HCT116 (cell line): ENCODE results near the gene SETD3. TPM values are rescaled to one million over a fixed set of nuclear protein-coding genes. Genes with fewer than 3 reads are reported as not detected.

Experiments used
- ATAC-seq: fragments of 200-7000 bp; cut with Tn5 transposase; 2 replicates; pipeline ENCODE4 v1.9.1; 2020; ENCODE audit warnings: mild to moderate bottlenecking, moderate library complexity
- BruUV-seq: library from RNA; stranded (reverse); fragments of 400-500 nt; replicated peaks from 2 replicates; lab custom pipeline; 2021; lab: Mats Ljungman, UMichigan
- CTCF ChIA-PET: fragments of 300-600 bp; sonication (Branson Sonifier 250); formaldehyde crosslinking; loops from one replicate; lab custom pipeline; 2021; ENCODE audit warnings: antibody characterized with exemption; lab: Charles Lee
- POLR2A ChIA-PET: fragments of 300-600, 350-600 bp; sonication (Branson Sonifier 250); formaldehyde crosslinking; loops from one replicate; lab custom pipeline; 2021; ENCODE audit warnings: antibody characterized with exemption; lab: Charles Lee
- RAD21 ChIA-PET, 2 experiments: fragments of 300-600 bp; sonication (Branson Sonifier 250); formaldehyde crosslinking; loops; one replicate each; lab custom pipeline; 2023; ENCODE audit warnings: low total read pairs in 2 of 2; ENCODE audit not compliant: uncharacterized antibody in 2 of 2, unreplicated experiment in 2 of 2, low non-redundant PET in 1 of 2; lab: Charles Lee
- DNase-seq: peaks from one replicate; pipeline ENCODE4 v3.0.0-alpha.2; 2010; ENCODE audit warnings: low read depth, low spot score
- H2AFZ ChIP-seq: fragments of 200-600 bp; shearing (Covaris generic), sonication (generic); 2 replicates; pipeline ENCODE4 v1.6.1; 2017; ENCODE audit warnings: low read depth, mixed run types, mixed read lengths, antibody characterized with exemption, low read length; ENCODE audit not compliant: poor library complexity, severe bottlenecking
- H3K27ac ChIP-seq: 2 replicates; pipeline ENCODE4 v1.5.1; 2012; ENCODE audit warnings: low read depth, low read length
- H3K27me3 ChIP-seq: fragments of 200-600 bp; sonication (generic); 2 replicates; pipeline ENCODE4 v1.6.1; 2016; ENCODE audit warnings: mixed run types, low read length, mixed read lengths; ENCODE audit not compliant: insufficient read depth
- H3K36me3 ChIP-seq, 2 experiments: fragments of 200-500 bp in 1 of 2; fragments of 200-600 bp in 1 of 2; sonication (Bioruptor generic) in 1 of 2; sonication (generic) in 1 of 2; 2 replicates each; pipeline versions ENCODE4 v1.5.1 to v1.6.1; 2014 to 2016; ENCODE audit warnings: low read length in 2 of 2, inconsistent platforms in 1 of 2, mixed read lengths in 1 of 2, mixed run types in 1 of 2; ENCODE audit not compliant: insufficient read depth in 2 of 2, control insufficient read depth in 1 of 2
- H3K4me1 ChIP-seq, 2 experiments: fragments of 200-600 bp in 1 of 2; sonication (generic) in 1 of 2; 2 replicates each; pipeline versions ENCODE4 v1.5.1 to v1.6.1; 2012 to 2017; ENCODE audit warnings: low read length in 2 of 2, inconsistent platforms in 1 of 2, mild to moderate bottlenecking in 1 of 2, mixed read lengths in 1 of 2, mixed run types in 1 of 2, moderate library complexity in 1 of 2; ENCODE audit not compliant: insufficient read depth in 2 of 2, control insufficient read depth in 1 of 2
- H3K4me2 ChIP-seq: fragments of 200-600 bp; sonication (generic); 2 replicates; pipeline ENCODE4 v1.6.1; 2017; ENCODE audit warnings: mixed run types, low read length, mixed read lengths
- H3K4me3 ChIP-seq, 2 experiments: fragments of 200-600 bp in 1 of 2; sonication (generic) in 1 of 2; replicated peaks in 1 of 2; 2 replicates each; pipeline ENCODE4 v1.5.1; 2011 to 2016; ENCODE audit warnings: low read length in 2 of 2, control low read depth in 1 of 2, low read depth in 1 of 2, mild to moderate bottlenecking in 1 of 2, mixed read lengths in 1 of 2, mixed run types in 1 of 2
- H3K79me2 ChIP-seq: fragments of 200-600 bp; sonication (generic); 2 replicates; pipeline ENCODE4 v1.6.1; 2017; ENCODE audit warnings: mild to moderate bottlenecking, mixed run types, low read length, moderate library complexity, mixed read lengths; ENCODE audit not compliant: insufficient read depth
- H3K9ac ChIP-seq: fragments of 200-600 bp; sonication (generic); 2 replicates; pipeline ENCODE4 v1.6.1; 2016; ENCODE audit warnings: low read length, mixed read lengths
- H3K9me2 ChIP-seq: fragments of 200-600 bp; sonication (generic), shearing (Covaris generic); 2 replicates; pipeline ENCODE4 v1.6.1; 2017; ENCODE audit warnings: mixed run types, mild to moderate bottlenecking, moderate library complexity; ENCODE audit not compliant: insufficient read depth
- H3K9me3 ChIP-seq, 2 experiments: fragments of 200-500 bp in 1 of 2; fragments of 200-600 bp in 1 of 2; sonication (Bioruptor generic) in 1 of 2; sonication (generic) in 1 of 2; 2 replicates each; pipeline ENCODE4 v1.6.1; 2014 to 2017; ENCODE audit warnings: low read length in 2 of 2, mixed read lengths in 2 of 2, inconsistent platforms in 1 of 2, low read depth in 1 of 2, mild to moderate bottlenecking in 1 of 2, mixed run types in 1 of 2, moderate library complexity in 1 of 2; ENCODE audit not compliant: control insufficient read depth in 1 of 2, insufficient read depth in 1 of 2
- H4K20me1 ChIP-seq: fragments of 200-600 bp; sonication (generic), shearing (Covaris generic); 2 replicates; pipeline ENCODE4 v1.6.1; 2017; ENCODE audit warnings: mixed run types, mild to moderate bottlenecking, moderate library complexity; ENCODE audit not compliant: insufficient read depth
- CEBPB ChIP-seq: IDR thresholded peaks from 2 replicates; pipeline ENCODE4 v1.6.1; 2012; ENCODE audit warnings: low read depth
- CTCF ChIP-seq, 3 experiments: fragments of 200-600 bp in 1 of 3; sonication (generic) in 1 of 3; IDR thresholded peaks in 2 of 3; conservative IDR thresholded peaks in 1 of 3; 2 replicates each; pipeline ENCODE4 v1.5.1; 2012 to 2017; ENCODE audit warnings: low read depth in 2 of 3, low read length in 2 of 3, antibody characterized with exemption in 1 of 3, borderline replicate concordance in 1 of 3, control low read depth in 1 of 3, mild to moderate bottlenecking in 1 of 3, mixed read lengths in 1 of 3, mixed run types in 1 of 3, moderate library complexity in 1 of 3; ENCODE audit not compliant: insufficient read depth in 1 of 3
- EGR1 ChIP-seq: IDR thresholded peaks from 2 replicates; pipeline ENCODE4 v1.6.1; 2012; ENCODE audit warnings: low read depth
- EZH2 ChIP-seq: fragments of 200-600 bp; sonication (generic); IDR thresholded peaks from 2 replicates; pipeline ENCODE4 v1.6.1; 2017; ENCODE audit warnings: antibody characterized with exemption, mixed run types
- EZH2phosphoT487 ChIP-seq: fragments of 200-600 bp; IDR thresholded peaks from 2 replicates; pipeline ENCODE4 v1.6.1; 2018; ENCODE audit warnings: antibody characterized with exemption, borderline replicate concordance
- FOSL1 ChIP-seq: IDR thresholded peaks from 2 replicates; pipeline ENCODE4 v1.6.1; 2012; ENCODE audit warnings: low read depth
- RAD21 ChIP-seq: IDR thresholded peaks from 2 replicates; pipeline ENCODE4 v1.6.1; 2012; ENCODE audit warnings: low read depth, mild to moderate bottlenecking
- SP1 ChIP-seq: IDR thresholded peaks from 2 replicates; pipeline ENCODE4 v1.6.1; 2012; ENCODE audit warnings: low read depth
- SRF ChIP-seq: IDR thresholded peaks from 2 replicates; pipeline ENCODE4 v1.6.1; 2012; ENCODE audit warnings: low read depth
- TCF7L2 ChIP-seq: IDR thresholded peaks from 2 replicates; pipeline ENCODE4 v1.7.0; 2011; ENCODE audit warnings: borderline replicate concordance, inconsistent platforms; ENCODE audit not compliant: insufficient read depth, insufficient read length; ENCODE audit errors: extremely low read depth
- ZBTB33 ChIP-seq: IDR thresholded peaks from 2 replicates; pipeline ENCODE4 v1.6.1; 2011; ENCODE audit warnings: mild to moderate bottlenecking, low read length, moderate library complexity; ENCODE audit not compliant: insufficient replicate concordance; ENCODE audit errors: extremely low read depth
- ZNF274 ChIP-seq: fragments of 200-500 bp; sonication (Bioruptor generic); IDR thresholded peaks from 2 replicates; pipeline ENCODE4 v1.6.1; 2014; ENCODE audit warnings: mild to moderate bottlenecking, low read depth, low read length, inconsistent platforms
- intact Hi-C: fragments of 100-400 bp; cut with micrococcal nuclease; formaldehyde crosslinking; loops from 2 replicates; pipeline ENCODE4 v1.10.0; 2022
- total RNA-seq: library from RNA; stranded (reverse); gene quantifications from one replicate; pipeline ENCODE4 v1.2.1, GENCODE V29; 2021; ENCODE audit not compliant: unreplicated experiment

The SETD3 gene
- total RNA-seq, 1 experiment from 2014 or later: 46.6 TPM

- Histone ChIP-seq H3K79me2 (no peaks in the 10 kb centered on the region), H3K9me2 (no peaks in the 10 kb centered on the region), H3K27me3 (0 out of 2 replicates have a peak, but pooled peaks cover 3% of the 10 kb centered on the region), H4K20me1 (no peaks in the 10 kb centered on the region), H3K27ac (no peak overlapping the region), H3K4me3 (no peak overlapping the region), H3K4me2 (peak overlapping the region; percentile 17; the same call in 1 of the 2 replicates), H3K9ac (no peak overlapping the region), H3K36me3 (no peaks in the 10 kb centered on the region), H3K9me3 (no peaks in the 10 kb centered on the region), H3K4me1 (peaks cover 9 to 26% of the 10 kb centered on the region in 2 experiments), H2AFZ (no peak overlapping the region)
- no peak for DNase-seq
- ChIA-PET CTCF (interaction anchor here (5.6 kb wide), 1 partner anchor 10 kb away, joined by 37 read pairs; no protein-coding TSS in a partner anchor), POLR2A (interaction anchor here (1.0 kb wide), 1 partner anchor 11 kb away, joined by 3 read pairs; no protein-coding TSS in a partner anchor), RAD21 (no interaction called here)
- no peak for TF ChIP-seq RAD21
- no peak for TF ChIP-seq SRF
- TF ChIP-seq EZH2phosphoT487: no peak
- no peak for TF ChIP-seq EZH2
- no peak for TF ChIP-seq ZBTB33
- intact Hi-C loops: no loop called here
- no peak for ATAC-seq
- no TSS peak for BruUV-seq
These were observed 97.7 kb downstream of the SETD3 start for GRCh38 chr14:99382781-99383471.

GRCh38 chr14:99382071-99382470 lies 98.6 kb downstream of the SETD3 start:
- CTCF ChIA-PET: interaction anchor here (2.5 to 5.6 kb wide), 3 partner anchors 10 to 62 kb away, joined by 7 to 37 read pairs (median 8); no protein-coding TSS in a partner anchor
- H3K27ac ChIP-seq: no peak overlapping the region
- no TSS peak for BruUV-seq
- no peaks in the 10 kb centered on the region for H3K9me2 ChIP-seq
- no peaks in the 10 kb centered on the region for H3K9me3 ChIP-seq
- intact Hi-C loops: no loop called here
- peaks cover 9 to 27% of the 10 kb centered on the region in 2 experiments for H3K4me1 ChIP-seq
- POLR2A ChIA-PET: no interaction called here
- ATAC-seq (no peak), DNase-seq (no peak)
- RAD21 ChIA-PET: no interaction called here
- no peaks in the 10 kb centered on the region for H3K36me3 ChIP-seq
- H3K4me2 ChIP-seq: no peak overlapping the region
- H3K79me2 ChIP-seq: no peaks in the 10 kb centered on the region
- H4K20me1 ChIP-seq: no peaks in the 10 kb centered on the region
- no peak overlapping the region for H2AFZ ChIP-seq
- H3K9ac ChIP-seq: no peak overlapping the region
- no peak overlapping the region for H3K4me3 ChIP-seq
- H3K27me3 ChIP-seq: 0 out of 2 replicates have a peak, but pooled peaks cover 3% of the 10 kb centered on the region
- TF ChIP-seq TCF7L2 (no peak), ZNF274 (no peak), SP1 (no peak), CEBPB (no peak), FOSL1 (no peak), CTCF (IDR thresholded peaks at IDR 0.05 in 2 of 3, conservative IDR thresholded peaks at IDR 0.05 in 1 of 3; ENCODE audit: borderline replicate concordance in 1 of 3, insufficient read depth in 1 of 3, low read depth in 2 of 3, low read length in 2 of 3) (no peak), EGR1 (no peak)
